ENCODE data around the gene MAGEA9B. TPM values are rescaled to one million over a fixed set of nuclear protein-coding genes. Genes with fewer than 3 reads are reported as not detected.
"Not testable (repeated sequence)": the region's sequence is repeated elsewhere in the genome, so short reads cannot be mapped to it uniquely, and the experiment has no call there.

MAGEA9B gene
- total RNA-seq, 2 donors from 2014 or later = not detected

DNA sequence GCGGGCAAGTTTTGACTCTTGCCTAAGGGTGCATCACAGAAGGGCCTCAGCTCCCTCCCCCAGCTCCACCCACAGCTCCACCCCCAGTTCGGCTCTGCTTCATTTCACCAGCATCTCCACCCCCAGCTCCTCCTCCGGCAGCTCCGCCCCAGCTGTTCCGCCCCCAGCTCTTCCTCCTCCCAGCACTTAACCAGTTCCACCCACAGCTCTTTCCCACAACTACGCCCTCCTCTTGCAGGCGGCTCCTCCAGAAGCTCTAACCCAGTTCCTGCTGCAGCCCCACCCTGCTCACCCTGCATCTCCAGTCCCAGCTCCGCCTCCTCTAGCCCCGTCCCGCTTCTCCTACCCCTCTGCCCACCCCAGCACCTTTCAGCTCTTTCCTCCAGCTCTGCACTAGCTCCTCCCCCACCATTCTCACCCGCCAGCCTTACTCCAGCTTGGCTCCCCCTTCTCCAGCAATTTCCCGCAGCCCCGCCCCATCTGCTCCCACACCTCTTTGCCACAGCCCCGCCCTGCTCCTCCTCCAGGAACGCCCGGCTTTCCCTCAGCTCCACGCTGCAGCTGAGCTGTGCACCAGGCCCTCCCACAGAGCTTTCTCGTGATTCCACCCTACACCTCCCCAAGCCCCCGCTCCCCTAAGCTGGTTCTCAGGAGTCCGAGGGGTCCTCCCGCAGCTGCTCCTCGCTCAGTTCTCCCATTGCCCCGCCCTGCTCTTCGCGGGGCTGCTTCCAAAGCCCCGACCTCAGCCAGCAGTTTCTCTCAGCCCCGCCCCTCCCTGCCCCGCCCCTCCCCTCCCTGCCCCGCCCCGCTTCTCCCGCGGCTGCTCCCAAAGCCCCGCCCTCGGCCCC lies 47.8 kb downstream of the MAGEA9B start:
- peak overlapping the region; percentile 96 for H3K27ac Mint-ChIP-seq
- no peaks in the 10 kb centered on the region for H3K36me3 Mint-ChIP-seq (ENCODE audit: low read depth)
- no peaks in the 10 kb centered on the region for H3K9me3 ChIP-seq (ENCODE audit: control insufficient read depth, low read length, poor library complexity, severe bottlenecking)
- H3K4me1 Mint-ChIP-seq = peaks cover 7% of the 10 kb centered on the region
- DNase-seq (peak; percentile 74 to 85 (median 74)), ATAC-seq (peak; percentile 61)
- H3K27me3 Mint-ChIP-seq = no peaks in the 10 kb centered on the region
- peak overlapping the region; percentile 96 for H3K4me3 Mint-ChIP-seq

DNA sequence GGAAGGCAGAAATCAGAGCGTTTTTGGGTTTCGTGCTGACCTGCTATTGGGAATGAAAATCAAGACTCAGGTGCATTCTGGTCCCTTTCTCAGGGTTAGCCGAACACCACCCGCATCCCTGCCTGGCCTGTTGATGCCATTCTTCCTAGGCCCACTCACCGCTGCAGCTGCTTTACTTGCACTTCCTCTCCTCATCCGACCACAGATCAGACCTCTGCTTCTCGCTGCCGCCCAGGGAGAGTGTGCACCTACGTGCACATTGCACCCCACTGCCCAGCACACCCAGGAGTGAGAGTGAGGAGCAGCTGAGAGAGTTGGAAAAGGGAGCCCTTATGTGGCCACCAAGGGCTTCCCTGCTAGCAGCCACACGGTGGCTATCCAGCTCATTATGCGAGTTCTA lies 49.8 kb downstream of the MAGEA9B start:
- peak overlapping the region; percentile 28 for H3K4me3 Mint-ChIP-seq
- not testable (repeated sequence) for ATAC-seq; H3K36me3 Mint-ChIP-seq (ENCODE audit: low read depth); H3K4me1 Mint-ChIP-seq; H3K27ac Mint-ChIP-seq; H3K27me3 Mint-ChIP-seq; H3K9me3 ChIP-seq (ENCODE audit: control insufficient read depth, low read length, poor library complexity, severe bottlenecking); DNase-seq

DNA sequence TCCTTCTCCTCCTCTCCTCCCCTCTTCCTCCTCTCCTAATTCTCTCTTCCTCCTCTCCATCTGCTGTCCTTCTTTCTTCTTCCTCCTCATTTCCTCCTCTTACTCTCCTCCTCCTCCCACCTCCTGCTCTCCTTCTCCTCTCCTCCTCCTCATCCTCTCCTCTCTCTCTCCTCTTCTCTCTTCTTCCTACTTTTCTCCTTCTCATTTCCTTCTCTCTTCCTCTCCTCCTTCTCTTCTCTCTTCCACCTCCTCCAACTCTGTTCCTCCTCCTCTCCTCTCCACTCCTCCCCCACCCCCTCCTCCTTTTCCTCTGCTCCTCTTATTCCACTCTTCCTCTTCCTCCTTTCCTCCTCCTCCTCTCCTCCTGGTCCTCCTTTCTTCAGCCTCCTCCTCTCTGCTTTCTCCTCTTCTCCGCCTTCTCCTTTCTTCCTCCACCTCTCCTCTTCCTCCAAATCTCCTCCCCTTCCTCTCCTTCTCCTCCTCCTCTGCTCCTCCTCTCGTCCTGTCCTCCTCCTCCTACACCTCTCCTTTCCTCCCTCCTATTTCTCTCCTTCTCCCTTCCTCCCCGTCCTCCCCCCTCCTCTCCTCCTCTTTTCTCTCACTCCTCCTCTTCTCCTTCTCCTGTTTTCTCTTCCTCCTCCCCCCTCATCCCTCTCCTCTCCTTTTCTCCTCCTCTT lies 52.2 kb downstream of the MAGEA9B start:
- not testable (repeated sequence) for ATAC-seq; H3K36me3 Mint-ChIP-seq (ENCODE audit: low read depth); H3K27me3 Mint-ChIP-seq

DNA sequence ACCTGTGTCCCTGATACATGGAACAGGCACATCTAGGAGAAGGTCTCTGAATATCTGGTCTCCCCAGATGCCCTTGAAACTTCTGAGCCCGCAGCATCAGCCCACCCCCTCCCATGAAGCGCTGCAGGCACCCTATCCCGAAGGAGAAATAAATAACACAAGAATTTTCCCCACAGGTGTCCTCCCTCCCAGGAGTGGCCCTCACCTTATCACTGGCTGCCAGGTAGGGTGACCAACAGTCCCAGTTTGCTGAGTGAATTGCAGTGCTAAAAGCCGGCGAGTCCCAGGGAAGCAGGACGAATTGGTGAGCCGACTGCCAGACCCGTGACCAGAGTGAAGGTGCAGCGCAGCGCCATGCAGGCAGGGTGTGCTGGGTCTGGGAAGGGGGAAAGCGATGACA lies 53.3 kb downstream of the MAGEA9B start:
- not testable (repeated sequence) for H3K27ac Mint-ChIP-seq; H3K9me3 ChIP-seq (ENCODE audit: control insufficient read depth, low read length, poor library complexity, severe bottlenecking); H3K36me3 Mint-ChIP-seq (ENCODE audit: low read depth); H3K27me3 Mint-ChIP-seq; H3K4me1 Mint-ChIP-seq; DNase-seq; ATAC-seq; H3K4me3 Mint-ChIP-seq

More for the DNA sequence above, 52.2 kb downstream of the MAGEA9B start:
- DNase-seq; H3K9me3 ChIP-seq (ENCODE audit: control insufficient read depth, low read length, poor library complexity, severe bottlenecking); H3K4me1 Mint-ChIP-seq; H3K4me3 Mint-ChIP-seq: not testable (repeated sequence)
- H3K27ac Mint-ChIP-seq = peak overlapping the region; percentile 62

- not testable (repeated sequence) for DNase-seq; H3K36me3 Mint-ChIP-seq (ENCODE audit: low read depth); H3K9me3 ChIP-seq (ENCODE audit: control insufficient read depth, low read length, poor library complexity, severe bottlenecking); H3K27me3 Mint-ChIP-seq; H3K4me1 Mint-ChIP-seq; H3K4me3 Mint-ChIP-seq; ATAC-seq
- peak overlapping the region; percentile 51 for H3K27ac Mint-ChIP-seq
Observed at GRCh38 chrX:149532868-149533267, 54.4 kb downstream of the MAGEA9B start.

Other genes with a start within 250 kb of the MAGEA9B start
- gene IDS, start 82.2 kb downstream of the MAGEA9B start, total RNA-seq = 100 to 1,000 TPM; 346 to 507 TPM
- 10 to 100 TPM; 66.3 to 72.5 TPM for gene EOLA1, start 46.4 kb downstream of the MAGEA9B start, total RNA-seq
- gene HSFX3, start 37.5 kb downstream of the MAGEA9B start, total RNA-seq = not detected
- not detected for gene HSFX2, start 7.9 kb upstream of the MAGEA9B start, total RNA-seq
- 10 to 100 TPM; 10.6 to 20.7 TPM for gene TMEM185A, start 44.3 kb upstream of the MAGEA9B start, total RNA-seq
- gene MAGEA11, start 124.6 kb upstream of the MAGEA9B start, total RNA-seq = not detected
- under 1 TPM; 0.22 to 0.76 TPM for gene HSFX1, start 186.6 kb upstream of the MAGEA9B start, total RNA-seq
- not detected for gene MAGEA9, start 194.5 kb upstream of the MAGEA9B start, total RNA-seq